Right lobe of liver (tissue), 4 donors: ENCODE measurements around the gene IST1.

Experiments used
- CTCF ChIP-seq, 4 donors: fragments of 200-600 bp in 3 of 4; fragments of 450-650 bp in 1 of 4; IDR thresholded peaks; one replicate each; pipeline versions ENCODE4 v1.5.1 to v1.8.0; 2016 to 2022; ENCODE audit warnings: antibody characterized with exemption in 4 of 4, mild to moderate bottlenecking in 2 of 4
- POLR2A ChIP-seq: fragments of 450-650 bp; IDR thresholded peaks from one replicate; pipeline ENCODE4 v1.6.1; 2017; ENCODE audit warnings: antibody characterized with exemption, mild to moderate bottlenecking
- donor health status: DM: no; HTN: no; CAD: no.
- donor health status: DM: no; HTN: no; CAD: no.
- donor health status: DM: no; HTN: yes; CAD: no.

GRCh38 chr16:71923941-71924690, 28.8 kb downstream of the IST1 start:
- TF ChIP-seq CTCF (IDR thresholded peaks at IDR 0.05) = no peak
- no peak for TF ChIP-seq POLR2A
